SIG-M5 treated with dmso at 0.1 percent for 504 hours (cell line): ENCODE results near the gene LPO.

Source experiments
- DNase-seq: peaks from one replicate; lab custom pipeline; 2025; ENCODE audit not compliant: unreplicated experiment; lab: John Stamatoyannopoulos, UW

Gene LPO

GRCh38 chr17:58315750-58316149 is 77.4 kb downstream of the LPO start:
- DNase-seq = no peak

- no peak for DNase-seq
Measured at GRCh38 chr17:58316260-58316960, 78.0 kb downstream of the LPO start.

GRCh38 chr17:58317421-58318064 is 79.2 kb downstream of the LPO start:
- peak; percentile 85 for DNase-seq

GRCh38 chr17:58318065-58318481 is 79.7 kb downstream of the LPO start:
- no peak for DNase-seq
